Measurements from ENCODE around the gene COL9A2. TPM values are rescaled to one million over a fixed set of nuclear protein-coding genes. Genes with fewer than 3 reads are reported as not detected.

Gene COL9A2
- total and polyA plus RNA-seq, 7 donors = 0.99 to 19.6 (median 1.6) TPM

- TF ChIP-seq POLR2AphosphoS5 (IDR thresholded peaks at IDR 0.05) (no peak), EP300 (IDR thresholded peaks at IDR 0.05) (no peak), CTCF (IDR thresholded peaks at IDR 0.05) (no peak), POLR2A (IDR thresholded peaks at IDR 0.05) (no peak)
- WGBS, 2 donors = 16 to 63% methylated on average over 2 of the region's 2 CpGs
- H3K4me3 ChIP-seq = no peak overlapping the region
- no peaks in the 10 kb centered on the region for H3K27me3 ChIP-seq
- H3K27ac ChIP-seq = peak overlapping the region in 3 of 4 donors; percentile 2 to 64 (median 22)
- DNase-seq = no peak
- intact Hi-C loops (cut with DNase I) = no loop called here
- H3K9me3 ChIP-seq = no peaks in the 10 kb centered on the region
- peaks cover 0 to 24% (median 3%) of the 10 kb centered on the region in 4 donors for H3K4me1 ChIP-seq
- peaks cover 5 to 76% (median 11%) of the 10 kb centered on the region in 4 donors for H3K36me3 ChIP-seq
Observed at GRCh38 chr1:40281853-40282252, 35.2 kb downstream of the COL9A2 start.

GRCh38 chr1:40276122-40276521 lies 41.0 kb downstream of the COL9A2 start:
- no peak for DNase-seq
- TF ChIP-seq POLR2AphosphoS5 (IDR thresholded peaks at IDR 0.05) (no peak), POLR2A (IDR thresholded peaks at IDR 0.05) (no peak), EP300 (IDR thresholded peaks at IDR 0.05) (no peak), CTCF (IDR thresholded peaks at IDR 0.05) (no peak)
- H3K4me3 ChIP-seq = no peak overlapping the region
- no peak overlapping the region for H3K27ac ChIP-seq
- no peaks in the 10 kb centered on the region for H3K9me3 ChIP-seq
- no peaks in the 10 kb centered on the region for H3K27me3 ChIP-seq
- WGBS, 2 donors = 96 to 97% methylated on average over 3 of the region's 3 CpGs
- peaks cover 0 to 9% (median under 1%) of the 10 kb centered on the region in 4 donors for H3K4me1 ChIP-seq
- intact Hi-C loops (cut with DNase I) = no loop called here
- peaks cover 0 to 92% (median 18%) of the 10 kb centered on the region in 4 donors for H3K36me3 ChIP-seq

GRCh38 chr1:40274331-40274730 lies 42.8 kb downstream of the COL9A2 start:
- peaks cover 0 to 92% (median 29%) of the 10 kb centered on the region in 4 donors for H3K36me3 ChIP-seq

GRCh38 chr1:40273547-40274166 lies 43.4 kb downstream of the COL9A2 start:
- Histone ChIP-seq H3K36me3 (peaks cover 0 to 92% (median 29%) of the 10 kb centered on the region in 4 donors), H3K27ac (no peak overlapping the region)
- no peak for TF ChIP-seq CTCF (IDR thresholded peaks at IDR 0.05)
- TF ChIP-seq EP300 (IDR thresholded peaks at IDR 0.05) = no peak
- TF ChIP-seq POLR2AphosphoS5 (IDR thresholded peaks at IDR 0.05) = no peak
- TF ChIP-seq POLR2A (IDR thresholded peaks at IDR 0.05) = no peak

More at GRCh38 chr1:40274331-40274730, 42.8 kb downstream of the COL9A2 start:
- TF ChIP-seq POLR2A (IDR thresholded peaks at IDR 0.05) = no peak
- TF ChIP-seq CTCF (IDR thresholded peaks at IDR 0.05) = no peak
- no peak for TF ChIP-seq POLR2AphosphoS5 (IDR thresholded peaks at IDR 0.05)
- TF ChIP-seq EP300 (IDR thresholded peaks at IDR 0.05) = no peak
- intact Hi-C loops (cut with DNase I) = no loop called here
- no peak overlapping the region for H3K27ac ChIP-seq
- DNase-seq = no peak
- H3K27me3 ChIP-seq = no peaks in the 10 kb centered on the region
- H3K9me3 ChIP-seq = no peaks in the 10 kb centered on the region
- 96% methylated on average over 2 of the region's 2 CpGs for WGBS, 2 donors
- H3K4me1 ChIP-seq = peaks cover 0 to 5% (median 0%) of the 10 kb centered on the region in 4 donors
- H3K4me3 ChIP-seq = no peak overlapping the region

More at GRCh38 chr1:40273547-40274166, 43.4 kb downstream of the COL9A2 start:
- no peaks in the 10 kb centered on the region for H3K27me3 ChIP-seq
- H3K9me3 ChIP-seq = no peaks in the 10 kb centered on the region
- H3K4me1 ChIP-seq = peaks cover 0 to 12% (median under 1%) of the 10 kb centered on the region in 4 donors
- no peak overlapping the region for H3K4me3 ChIP-seq
- intact Hi-C loops (cut with DNase I) = no loop called here
- no peak for DNase-seq
- WGBS, 2 donors = 80 to 92% methylated on average over 4 of the region's 4 CpGs
